ENCODE data around the gene SMYD5.
"Not testable (repeated sequence)": the region's sequence is repeated elsewhere in the genome, so short reads cannot be mapped to it uniquely, and the experiment has no call there.

SMYD5 gene

DNA sequence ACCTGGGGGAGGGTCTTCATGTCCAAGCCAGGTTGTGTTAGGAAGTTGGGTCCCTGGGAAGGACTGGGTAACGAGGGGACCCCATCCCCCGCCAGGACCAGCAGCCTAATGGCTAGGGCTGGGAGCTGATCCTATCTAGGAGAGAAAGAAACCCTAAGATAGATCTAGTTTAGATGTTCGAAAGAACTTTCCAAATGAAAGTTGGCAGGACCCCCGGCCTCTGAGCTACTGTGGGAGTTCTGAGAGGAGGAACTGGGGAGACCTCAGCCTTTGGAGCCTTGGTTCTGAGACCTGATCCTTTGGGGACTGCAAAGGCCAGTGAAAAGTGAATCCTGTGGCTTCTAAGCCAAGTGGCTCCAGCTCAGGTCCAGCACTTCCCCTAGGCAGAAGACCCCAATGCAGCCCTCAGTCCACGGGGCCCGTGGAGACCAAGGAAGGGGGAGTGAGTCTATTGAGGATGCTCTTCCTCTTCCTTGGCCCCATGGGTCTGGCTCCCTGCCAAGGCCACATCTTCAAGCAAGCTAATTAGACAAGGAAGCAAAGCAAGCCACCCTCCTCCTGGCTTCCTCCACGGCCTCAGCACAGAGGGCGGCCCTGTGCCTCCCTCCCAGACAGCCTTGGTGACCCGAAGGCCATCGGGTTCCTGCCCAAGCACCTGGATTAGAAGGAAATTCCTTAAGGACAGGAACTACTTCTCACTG, 43.5 kb downstream of the SMYD5 start:
- intact Hi-C loops (cut with DNase I): no loop called here
- peak in 1 of 10 donors; percentile 17 for DNase-seq

- intact Hi-C loops (cut with DNase I): no loop called here
- no peak for DNase-seq
These were observed 44.3 kb downstream of the SMYD5 start for GRCh38 chr2:73258186-73258912.

DNA sequence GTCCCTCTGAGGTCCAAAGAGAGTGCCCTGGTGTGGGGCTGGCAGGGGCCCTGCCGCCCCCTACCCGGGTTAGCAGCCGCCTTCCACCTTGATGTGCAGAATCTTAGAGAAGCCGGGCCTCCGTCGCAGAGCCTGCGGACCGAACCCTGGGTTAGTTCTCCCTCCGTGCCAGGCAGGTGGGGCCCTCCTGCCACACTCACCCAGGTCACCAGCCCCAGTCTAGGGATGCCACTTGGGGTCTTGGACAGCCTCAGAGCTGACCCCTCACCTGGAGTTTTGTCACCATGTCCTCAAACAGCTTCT, 44.8 kb downstream of the SMYD5 start:
- DNase-seq: no peak
- intact Hi-C loops (cut with DNase I): no loop called here

GRCh38 chr2:73259276-73259675, 45.2 kb downstream of the SMYD5 start:
- intact Hi-C loops (cut with DNase I): no loop called here

DNA sequence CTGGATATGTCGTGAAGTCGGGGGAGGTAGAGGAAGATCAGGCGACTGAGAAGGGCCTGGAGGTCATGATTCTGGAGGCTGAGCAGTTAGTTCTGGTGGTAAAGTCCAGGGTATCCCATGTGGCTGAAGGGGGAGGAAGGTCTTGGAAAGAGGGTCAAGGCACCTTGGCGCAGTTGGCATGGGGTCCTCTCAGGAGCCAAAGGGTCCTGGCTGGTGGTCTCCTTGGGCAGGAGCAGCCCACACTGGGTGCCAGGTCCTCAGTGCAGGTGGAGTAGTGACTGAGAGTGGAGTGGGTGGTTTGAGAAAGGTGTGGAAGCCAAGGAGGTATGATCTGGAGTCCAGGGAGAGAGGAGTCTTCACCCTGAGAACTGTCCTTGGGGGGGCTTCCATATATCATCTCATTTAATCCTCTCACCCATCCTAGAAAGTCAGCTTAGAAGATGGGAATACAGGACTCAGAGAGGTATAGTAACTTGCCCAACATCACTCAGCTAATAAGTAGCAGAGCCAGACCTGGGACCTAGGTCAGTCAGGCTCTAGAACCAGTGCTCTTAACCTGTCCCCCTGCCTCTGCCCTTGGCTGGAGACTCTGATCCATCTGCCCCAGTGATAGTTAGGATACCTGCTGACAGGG, 45.8 kb downstream of the SMYD5 start:
- no peak for DNase-seq
- intact Hi-C loops (cut with DNase I): no loop called here

More at GRCh38 chr2:73259276-73259675, 45.2 kb downstream of the SMYD5 start:
- DNase-seq: no peak

DNA sequence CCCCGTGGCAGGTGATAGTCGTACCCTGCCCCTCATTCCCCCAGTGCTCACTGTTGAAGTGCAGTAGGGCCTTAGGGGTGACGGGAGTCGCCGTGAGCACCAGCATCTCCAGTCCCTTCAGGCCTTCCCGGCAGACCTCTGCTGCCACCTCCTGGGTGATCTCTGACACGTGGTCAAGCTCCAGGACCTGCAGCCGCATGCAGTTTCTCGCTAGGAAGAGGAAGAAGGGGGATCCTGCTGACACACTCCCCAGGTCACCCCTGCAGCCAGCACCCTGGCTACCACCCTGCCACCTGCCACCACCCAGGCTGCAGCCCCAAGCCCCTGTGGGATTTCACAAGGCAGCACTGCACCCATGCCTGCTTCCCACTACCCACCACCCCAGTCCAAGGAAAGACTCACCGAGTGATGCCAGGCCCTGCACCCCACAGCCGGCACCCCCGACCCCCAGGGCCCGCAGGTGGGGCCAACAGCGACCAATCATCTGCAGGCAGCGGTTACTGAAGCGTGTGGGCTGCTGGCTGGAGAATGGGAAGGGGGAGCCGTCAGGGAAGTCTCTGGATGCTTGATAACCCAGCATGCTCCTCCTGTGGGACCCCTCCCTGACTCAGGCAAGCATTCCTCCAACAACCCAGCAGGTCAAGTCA, 46.4 kb downstream of the SMYD5 start:
- intact Hi-C loops (cut with DNase I): no loop called here
- peak in 5 of 10 donors; percentile 40 to 91 (median 49) for DNase-seq

- intact Hi-C loops (cut with DNase I): no loop called here
- DNase-seq: no peak
These were observed 48.1 kb downstream of the SMYD5 start for GRCh38 chr2:73262108-73262651.

DNA sequence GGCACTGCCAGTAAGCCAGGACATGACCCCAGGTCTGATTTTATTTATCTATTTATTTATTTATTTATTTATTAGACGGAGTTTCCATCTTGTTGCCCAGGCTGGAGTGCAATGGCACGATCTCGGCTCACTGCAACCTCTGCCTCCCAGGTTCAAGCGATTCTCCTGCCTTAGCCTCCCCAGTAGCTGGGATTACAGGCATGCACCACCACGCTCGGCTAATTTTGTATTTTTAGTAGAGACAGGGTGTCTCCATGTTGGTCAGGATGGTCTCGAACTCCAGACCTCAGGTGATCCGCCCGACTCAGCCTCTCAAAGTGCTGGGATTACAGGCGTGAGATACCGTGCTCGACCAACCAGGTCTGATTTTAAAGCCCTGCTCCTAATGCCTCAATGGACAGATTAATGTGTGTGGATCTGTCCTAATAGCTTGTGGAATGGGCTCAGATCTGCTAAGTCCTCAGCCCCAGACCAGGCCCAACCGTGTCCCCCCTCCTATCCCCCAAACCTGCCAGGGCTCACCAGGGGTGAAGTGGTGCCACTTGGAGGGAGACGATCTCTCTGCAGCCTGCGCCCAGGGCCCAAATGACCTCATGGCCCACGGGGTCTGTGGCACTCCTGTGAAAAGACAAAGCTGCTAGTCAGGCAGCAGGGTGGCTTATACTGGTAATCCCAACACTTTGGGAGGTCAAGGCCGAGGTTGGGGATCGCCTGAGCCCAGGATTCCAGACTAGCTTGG, 48.8 kb downstream of the SMYD5 start:
- DNase-seq; intact Hi-C loops (cut with DNase I): not testable (repeated sequence)

GRCh38 chr2:73263540-73264331, 49.7 kb downstream of the SMYD5 start:
- intact Hi-C loops (cut with DNase I): no loop called here
- peak in 1 of 10 donors; percentile 66 for DNase-seq

- no peak for DNase-seq
- intact Hi-C loops (cut with DNase I): no loop called here
These were observed 50.2 kb downstream of the SMYD5 start for GRCh38 chr2:73264332-73264606.

GRCh38 chr2:73264783-73265182, 50.7 kb downstream of the SMYD5 start:
- DNase-seq: no peak
- intact Hi-C loops (cut with DNase I): no loop called here

DNA sequence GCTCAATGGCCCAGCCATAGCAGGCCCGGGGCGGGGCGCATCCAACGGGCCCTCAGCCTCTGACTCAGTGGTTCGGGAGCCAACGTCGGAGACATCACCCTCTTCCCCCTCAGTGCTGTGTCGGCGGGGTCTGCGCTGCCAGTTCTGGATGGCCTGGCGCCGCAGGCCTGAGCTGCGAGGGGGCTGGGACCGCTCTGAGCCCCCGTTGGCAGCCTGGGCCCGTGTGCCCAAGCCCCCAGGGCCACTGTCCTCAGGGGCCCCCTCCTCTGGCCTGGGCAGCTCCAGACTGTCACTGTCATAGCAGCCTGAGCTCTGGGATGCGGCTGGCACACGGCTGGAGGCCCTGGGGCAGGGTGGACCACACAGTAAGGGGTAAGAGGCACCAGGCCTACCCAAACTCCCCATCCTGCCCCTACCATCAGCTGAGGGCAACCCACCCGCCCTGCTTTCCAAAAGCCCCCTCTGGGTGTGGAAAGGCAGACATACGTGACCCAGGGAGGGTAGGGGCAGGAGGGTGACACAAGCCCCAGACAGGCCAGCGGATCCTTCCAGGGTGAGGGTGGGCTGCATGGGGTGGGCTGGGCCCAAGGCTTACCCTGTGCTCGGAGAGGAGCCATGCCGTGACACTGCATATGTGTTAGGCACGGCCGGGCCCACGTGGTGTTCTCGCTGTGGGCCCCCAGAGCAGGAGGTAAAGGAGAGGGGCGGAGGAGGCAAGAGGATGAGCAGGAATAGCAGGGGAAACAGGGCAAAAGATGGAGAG, 51.4 kb downstream of the SMYD5 start:
- peak in 2 of 10 donors; percentile 74 for DNase-seq

DNA sequence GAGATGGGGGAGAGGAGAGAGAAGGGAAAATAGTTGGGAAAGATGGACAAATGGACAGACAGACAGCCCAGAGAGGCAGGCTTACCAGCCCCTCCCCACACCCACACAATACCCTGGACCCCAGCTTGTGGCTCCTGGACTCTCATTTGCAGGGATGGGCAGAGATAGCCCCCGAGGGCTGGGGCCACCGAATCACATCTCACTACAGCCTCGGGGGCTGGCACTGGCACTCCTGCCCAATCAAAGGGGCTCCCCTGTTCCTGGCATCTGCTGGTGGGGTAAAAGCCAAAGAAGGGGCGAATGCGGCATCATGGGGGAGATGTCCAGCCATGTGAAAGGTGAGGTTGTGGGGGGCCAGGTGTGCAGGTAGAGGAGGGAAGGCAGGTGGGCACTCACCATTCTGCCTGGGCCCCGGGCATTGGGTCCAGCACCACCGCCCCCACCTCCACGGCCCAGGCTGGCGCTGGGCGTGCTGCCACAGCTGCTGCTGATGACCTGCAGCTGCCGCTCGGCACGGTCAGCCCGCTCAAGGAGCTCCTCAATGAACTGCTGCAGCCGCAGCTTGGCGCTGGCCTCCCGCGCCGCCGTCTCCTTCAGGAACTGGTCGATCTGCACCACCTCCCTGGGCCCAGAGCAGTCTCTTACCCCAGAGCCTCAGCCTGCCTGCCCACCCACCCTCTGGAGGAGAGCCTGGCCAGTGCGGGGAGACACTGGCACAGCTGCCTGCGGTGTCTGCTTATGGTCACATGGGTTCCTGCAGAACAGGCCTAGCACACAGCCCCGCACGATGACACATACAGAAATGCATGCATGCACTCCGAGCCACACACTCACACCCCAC, 52.2 kb downstream of the SMYD5 start:
- DNase-seq: peak in 8 of 10 donors; percentile 63 to 96 (median 76)
- intact Hi-C loops (cut with DNase I): no loop called here

More for the DNA sequence above, 51.4 kb downstream of the SMYD5 start:
- intact Hi-C loops (cut with DNase I): no loop called here

DNA sequence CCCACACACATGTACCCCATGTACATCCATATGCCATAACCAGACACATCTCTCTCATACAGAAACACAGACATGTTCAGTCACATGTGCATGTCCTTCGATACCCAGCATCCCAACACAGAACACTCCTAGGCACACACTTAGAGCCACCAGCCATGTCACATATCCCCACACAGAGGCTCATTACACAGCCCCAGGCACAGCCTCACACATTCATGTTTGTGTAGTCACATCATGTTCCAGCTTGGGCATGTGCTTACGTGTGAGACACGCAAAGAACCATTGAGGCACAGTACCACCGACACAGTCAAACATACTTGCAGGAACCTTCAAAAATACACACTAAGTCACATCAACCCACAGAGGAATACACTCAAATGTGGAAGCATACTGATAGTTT, 53.0 kb downstream of the SMYD5 start:
- intact Hi-C loops (cut with DNase I): no loop called here
- DNase-seq: no peak

GRCh38 chr2:73268366-73268829, 54.4 kb downstream of the SMYD5 start:
- intact Hi-C loops (cut with DNase I): no loop called here
- no peak for DNase-seq

DNA sequence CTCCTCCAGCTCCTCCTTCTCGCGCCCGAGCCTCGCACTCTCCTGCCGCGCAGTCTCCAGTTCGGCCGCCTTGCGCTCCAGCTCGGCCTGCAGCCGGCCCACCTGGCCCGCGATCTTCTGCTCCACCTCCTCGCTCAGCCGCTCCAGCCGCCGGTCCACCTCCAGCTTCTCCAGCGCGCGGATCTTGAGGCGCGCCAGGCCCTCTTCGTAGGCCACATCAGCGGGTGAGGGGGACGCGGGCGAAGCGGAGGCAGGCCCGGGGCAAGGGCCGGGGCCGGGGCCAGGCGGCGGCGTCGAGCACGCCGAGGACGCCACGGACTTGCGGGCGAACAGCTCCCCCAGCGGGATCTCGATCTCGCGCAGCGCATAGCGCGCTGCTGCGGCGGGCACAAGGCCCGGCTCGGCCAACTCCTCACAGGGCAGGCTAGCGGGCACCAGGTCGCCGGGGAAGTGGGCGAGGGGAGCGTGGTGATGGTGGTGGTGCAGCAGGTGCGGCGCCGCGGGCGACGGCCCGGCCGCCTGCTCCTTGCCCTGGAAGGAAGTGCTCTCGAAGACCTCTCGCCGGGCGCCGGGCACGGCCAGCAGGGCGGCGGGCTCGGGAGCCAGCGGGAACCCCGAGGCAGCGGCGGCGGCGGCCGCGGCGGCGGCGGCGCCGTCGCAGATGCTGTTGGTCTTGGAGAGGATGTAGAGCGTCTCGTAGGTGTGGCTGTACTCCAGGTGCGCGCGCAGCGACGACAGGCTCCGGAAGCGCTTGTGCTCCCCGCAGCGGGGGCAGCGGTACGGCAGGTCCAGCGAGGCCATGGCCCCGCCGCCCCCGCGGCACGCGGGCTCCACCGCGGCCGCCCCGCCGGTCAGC, 55.0 kb downstream of the SMYD5 start:
- peak in 3 of 10 donors; percentile 54 to 87 (median 83) for DNase-seq
- intact Hi-C loops (cut with DNase I): no loop called here

Data from posterior cingulate gyrus (tissue), 11 donors.